IMR-90 (cell line): ENCODE results near the gene THRA. TPM values are rescaled to one million over a fixed set of nuclear protein-coding genes. Genes with fewer than 3 reads are reported as not detected.

Source experiments
- ATAC-seq: fragments of 200-7000 bp; cut with Tn5 transposase; 2 replicates; pipeline ENCODE4 v1.9.1; 2020; ENCODE audit warnings: low read depth, mild to moderate bottlenecking, moderate library complexity
- BruUV-seq: library from RNA; stranded (reverse); fragments of 400-500 nt; replicated peaks from 2 replicates; lab custom pipeline; 2021; lab: Mats Ljungman, UMichigan
- CTCF ChIA-PET: fragments of 300-600 bp; formaldehyde crosslinking; extraction: SDS; loops from one replicate; lab custom pipeline; 2021; ENCODE audit warnings: antibody characterized with exemption; lab: Yijun Ruan, JAX
- POLR2A ChIA-PET: fragments of 300-600 bp; sonication (Branson Sonifier 250); formaldehyde crosslinking; loops from one replicate; lab custom pipeline; 2022; ENCODE audit warnings: antibody characterized with exemption; ENCODE audit not compliant: unreplicated experiment; lab: Charles Lee
- DNase-seq: peaks from one replicate; pipeline ENCODE4 v3.0.0; 2013
- H2AFZ ChIP-seq: replicated peaks from 2 replicates; pipeline ENCODE3; 2013; ENCODE audit warnings: low read length, mild to moderate bottlenecking; ENCODE audit not compliant: poor library complexity
- H2AK5ac ChIP-seq: 2 replicates; pipeline ENCODE4 v1.6.1; 2013; ENCODE audit warnings: low read depth, low read length, inconsistent platforms
- H2AK9ac ChIP-seq: replicated peaks from 2 replicates; pipeline ENCODE3; 2013; ENCODE audit warnings: mild to moderate bottlenecking, low read depth, low read length, moderate library complexity; ENCODE audit not compliant: poor library complexity
- H2BK120ac ChIP-seq: 2 replicates; pipeline ENCODE4 v1.6.1; 2013; ENCODE audit warnings: low read depth, low read length, inconsistent platforms
- H2BK15ac ChIP-seq: 3 replicates; pipeline ENCODE4 v1.6.1; 2013; ENCODE audit warnings: low read depth, low read length, inconsistent platforms
- H2BK20ac ChIP-seq: 2 replicates; pipeline ENCODE4 v1.6.1; 2013; ENCODE audit warnings: low read depth, mild to moderate bottlenecking, inconsistent platforms, low read length, moderate library complexity
- H2BK5ac ChIP-seq: 2 replicates; pipeline ENCODE4 v1.6.1; 2013; ENCODE audit warnings: mild to moderate bottlenecking, low read depth, low read length, inconsistent platforms; ENCODE audit not compliant: poor library complexity, severe bottlenecking
- H3K14ac ChIP-seq: replicated peaks from 2 replicates; pipeline ENCODE4 v1.6.1; 2013; ENCODE audit warnings: low read depth, low read length, inconsistent platforms
- H3K18ac ChIP-seq: 2 replicates; pipeline ENCODE4 v1.6.1; 2013; ENCODE audit warnings: low read depth, low read length, control low read depth
- H3K23ac ChIP-seq: 2 replicates; pipeline ENCODE4 v1.6.1; 2013; ENCODE audit warnings: low read depth, low read length, inconsistent platforms
- H3K27ac ChIP-seq: 2 replicates; pipeline ENCODE4 v1.5.1; 2013; ENCODE audit warnings: mild to moderate bottlenecking, control low read depth, low read length; ENCODE audit not compliant: insufficient read depth
- H3K27me3 ChIP-seq: 2 replicates; pipeline ENCODE4 v1.6.1; 2013; ENCODE audit warnings: low read length; ENCODE audit not compliant: control insufficient read depth, insufficient read depth
- H3K36me3 ChIP-seq: 2 replicates; pipeline ENCODE4 v1.6.1; 2013; ENCODE audit warnings: low read length, mixed read lengths; ENCODE audit not compliant: control insufficient read depth, insufficient read depth
- H3K4ac ChIP-seq: 2 replicates; pipeline ENCODE4 v1.6.1; 2013; ENCODE audit warnings: low read depth, low read length, inconsistent platforms
- H3K4me1 ChIP-seq: 2 replicates; pipeline ENCODE4 v1.6.1; 2013; ENCODE audit warnings: low read length, mixed read lengths; ENCODE audit not compliant: control insufficient read depth, insufficient read depth
- H3K4me2 ChIP-seq: 2 replicates; pipeline ENCODE4 v1.6.1; 2013; ENCODE audit warnings: low read depth, mild to moderate bottlenecking, control low read depth, low read length, moderate library complexity
- H3K4me3 ChIP-seq: 2 replicates; pipeline ENCODE4 v1.5.1; 2013; ENCODE audit warnings: low read depth, mild to moderate bottlenecking, control low read depth, low read length, moderate library complexity; ENCODE audit not compliant: insufficient read depth
- H3K56ac ChIP-seq: 2 replicates; pipeline ENCODE4 v1.6.1; 2013; ENCODE audit warnings: low read length, inconsistent platforms; ENCODE audit not compliant: insufficient read depth; ENCODE audit errors: extremely low read depth
- H3K79me1 ChIP-seq, 2 experiments: 2 replicates each; pipeline ENCODE4 v1.6.1; 2013; ENCODE audit warnings: low read length in 2 of 2, inconsistent platforms in 1 of 2, low read depth in 1 of 2
- H3K9ac ChIP-seq: 2 replicates; pipeline ENCODE4 v1.6.1; 2013; ENCODE audit warnings: low read depth, low read length, control low read depth
- H3K9me1 ChIP-seq: 2 replicates; pipeline ENCODE4 v1.6.1; 2013; ENCODE audit warnings: low read length, inconsistent platforms; ENCODE audit not compliant: insufficient read depth
- H3K9me3 ChIP-seq: 2 replicates; pipeline ENCODE4 v1.6.1; 2013; ENCODE audit warnings: low read length; ENCODE audit not compliant: control insufficient read depth, insufficient read depth
- H4K20me1 ChIP-seq: 2 replicates; pipeline ENCODE4 v1.6.1; 2013; ENCODE audit warnings: low read length, inconsistent platforms; ENCODE audit not compliant: insufficient read depth
- H4K5ac ChIP-seq: 2 replicates; pipeline ENCODE4 v1.6.1; 2013; ENCODE audit warnings: mild to moderate bottlenecking, low read depth, low read length, control low read depth
- H4K8ac ChIP-seq, 2 experiments: 2 replicates each; pipeline ENCODE4 v1.6.1; 2013; ENCODE audit warnings: low read depth in 2 of 2, low read length in 2 of 2, control low read depth in 1 of 2, inconsistent platforms in 1 of 2
- H4K91ac ChIP-seq: 2 replicates; pipeline ENCODE4 v1.6.1; 2013; ENCODE audit warnings: low read depth, low read length, inconsistent platforms; ENCODE audit not compliant: insufficient read depth
- BHLHE40 ChIP-seq: fragments of 150-350 bp; IDR thresholded peaks from 2 replicates; pipeline ENCODE4 v1.6.1; 2016; ENCODE audit warnings: mild to moderate bottlenecking, low read depth, low read length
- CEBPB ChIP-seq: IDR thresholded peaks from 2 replicates; pipeline ENCODE4 v1.6.1; 2012; ENCODE audit warnings: low read depth, low read length, improper control_type of control experiment
- CHD1 ChIP-seq: IDR thresholded peaks from 2 replicates; pipeline ENCODE4 v1.6.1; 2012; ENCODE audit warnings: low read depth, low read length, improper control_type of control experiment
- ELK1 ChIP-seq: fragments of 150-350 bp; IDR thresholded peaks from 2 replicates; pipeline ENCODE4 v1.6.1; 2016; ENCODE audit warnings: low read depth, mild to moderate bottlenecking, low read length, moderate library complexity, borderline replicate concordance
- FOS ChIP-seq: fragments of 150-350 bp; IDR thresholded peaks from 2 replicates; pipeline ENCODE4 v1.6.1; 2016; ENCODE audit warnings: low read depth, low read length
- MAFK ChIP-seq: IDR thresholded peaks from 2 replicates; pipeline ENCODE4 v1.6.1; 2012; ENCODE audit warnings: low read depth, low read length, improper control_type of control experiment
- MAZ ChIP-seq: IDR thresholded peaks from 2 replicates; pipeline ENCODE4 v1.6.1; 2012; ENCODE audit warnings: low read depth, mild to moderate bottlenecking, low read length, improper control_type of control experiment, moderate library complexity, borderline replicate concordance
- MXI1 ChIP-seq: IDR thresholded peaks from 2 replicates; pipeline ENCODE4 v1.6.1; 2012; ENCODE audit warnings: low read depth, mild to moderate bottlenecking, low read length, moderate library complexity, borderline replicate concordance
- NFE2L2 ChIP-seq: fragments of 150-350 bp; IDR thresholded peaks from 2 replicates; pipeline ENCODE4 v1.6.1; 2016; ENCODE audit warnings: low read depth, mild to moderate bottlenecking, low read length
- POLR2A ChIP-seq: IDR thresholded peaks from 2 replicates; pipeline ENCODE4 v1.6.1; 2012; ENCODE audit warnings: mild to moderate bottlenecking, low read depth, low read length
- RCOR1 ChIP-seq: IDR thresholded peaks from 2 replicates; pipeline ENCODE4 v1.6.1; 2012; ENCODE audit warnings: mild to moderate bottlenecking, low read length, improper control_type of control experiment; ENCODE audit not compliant: insufficient replicate concordance
- RFX5 ChIP-seq: IDR thresholded peaks from 2 replicates; pipeline ENCODE4 v1.8.0; 2012; ENCODE audit warnings: low read depth, mild to moderate bottlenecking, low read length, moderate library complexity
- SMC3 ChIP-seq: fragments of 150-350 bp; IDR thresholded peaks from 2 replicates; pipeline ENCODE4 v1.6.1; 2016; ENCODE audit warnings: low read depth, mild to moderate bottlenecking, antibody characterized with exemption, low read length, moderate library complexity
- WGBS, 2 experiments: methylation state at CpG; one replicate each; pipeline versions ENCODE4 v1.1.5 to v1.1.7; 2013; ENCODE audit warnings: missing lambda C conversion rate in 2 of 2; ENCODE audit not compliant: insufficient read length in 1 of 2; ENCODE audit errors: extremely low coverage in 2 of 2; 5-methylcytosine and 5-hydroxymethylcytosine counted together
- dilution Hi-C: fragments of 300-500 bp; cut with HindIII; formaldehyde crosslinking; loops from one replicate; pipeline ENCODE4 v1.14.3; 2018; ENCODE audit warnings: low sequenced_read_pairs; ENCODE audit not compliant: unreplicated experiment
- in situ Hi-C: fragments of 300-500 bp; cut with MboI; formaldehyde crosslinking; loops from 3 replicates; pipeline ENCODE4 v1.14.3; 2019; ENCODE audit warnings: low sequenced_read_pairs, inconsistent platforms, mixed read lengths
- intact Hi-C: fragments of 100-400 bp; cut with micrococcal nuclease; formaldehyde crosslinking; loops from 2 replicates; pipeline ENCODE4 v1.10.0; 2022
- polyA plus RNA-seq, 3 experiments: library from polyadenylated mRNA; depleted of rRNA; stranded (reverse); fragments of >200 nt; gene quantifications; 2 replicates each; pipeline ENCODE4 v1.2.3, GENCODE V29; 2012; ENCODE audit warnings: low replicate concordance in 1 of 3
- total RNA-seq: library from RNA; depleted of rRNA; stranded (reverse); fragments of >200 nt; gene quantifications from 2 replicates; pipeline ENCODE4 v1.2.3, GENCODE V29; 2012
- TF ChIP-seq, protein P1 (sequence below): fragments of 150-350 bp; IDR thresholded peaks from 2 replicates; pipeline ENCODE4 v1.6.1; 2017; ENCODE audit warnings: mild to moderate bottlenecking, antibody characterized with exemption, low read length, low read depth

The THRA gene
- total and polyA plus RNA-seq, 2 of the 4 experiments (the other 2 are of a cell fraction) = 22.0 to 23.4 TPM

DNA sequence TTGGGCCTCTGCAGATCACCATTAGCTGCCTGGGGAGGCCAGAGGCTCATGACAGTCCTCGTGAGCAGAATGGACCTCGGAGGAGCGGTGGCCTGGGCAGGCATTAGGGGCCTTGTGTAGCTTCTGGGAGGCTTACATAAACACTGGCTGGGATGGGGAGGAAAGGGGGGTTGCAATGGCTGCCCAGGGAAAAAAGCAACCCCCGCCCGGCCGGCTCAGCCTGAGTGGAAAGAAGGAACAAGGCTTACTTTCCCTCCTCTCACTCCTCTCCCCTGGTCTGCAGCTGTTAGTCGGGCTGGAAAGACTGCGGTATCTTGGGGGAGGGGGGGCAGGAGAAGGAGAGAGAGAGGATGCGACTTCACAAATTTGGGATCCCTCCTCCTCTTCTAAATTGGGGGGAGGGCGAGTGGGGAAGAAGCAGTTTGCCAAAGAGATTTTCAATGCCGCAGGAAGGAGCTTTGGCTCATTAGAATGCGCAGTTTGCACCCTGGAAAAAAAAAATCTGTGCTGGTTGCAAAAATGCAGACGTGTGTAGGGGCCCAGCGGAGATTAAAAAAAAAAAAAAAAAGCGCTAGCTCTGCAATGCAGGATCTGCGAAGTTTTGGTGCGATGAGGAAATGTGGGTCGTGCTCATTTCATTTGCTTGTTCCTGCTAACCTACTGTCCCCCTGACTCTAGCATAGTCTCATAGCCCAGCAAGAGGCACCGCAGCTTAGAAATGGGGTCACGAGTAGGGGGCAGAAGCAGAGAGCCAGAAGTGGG is 44.2 kb downstream of the THRA start:
- no peak for ATAC-seq
- Histone ChIP-seq H2BK15ac (peak overlapping the region; percentile 98; the same call in 2 of the 3 replicates), H3K79me1 (peaks cover 0 to 26% of the 10 kb centered on the region in 2 experiments; a peak in 2 of 4 replicates), H3K56ac (peak overlapping the region; percentile 16; the same call in 1 of the 2 replicates), H2BK5ac (peak overlapping the region; percentile 80), H4K5ac (peak overlapping the region; percentile 95), H3K18ac (peak overlapping the region; percentile 84), H3K9me1 (peaks cover 32% of the 10 kb centered on the region), H2BK120ac (peak overlapping the region; percentile 97), H3K36me3 (no peaks in the 10 kb centered on the region), H3K4me1 (peaks cover 50% of the 10 kb centered on the region), H3K14ac (peak overlapping the region; percentile 95), H4K91ac (peak overlapping the region; percentile 98), H2BK20ac (peak overlapping the region; percentile 96; the same call in 1 of the 2 replicates), H3K9me3 (no peaks in the 10 kb centered on the region), H4K20me1 (no peaks in the 10 kb centered on the region), H3K4me2 (peak overlapping the region; percentile 24), H3K27me3 (no peaks in the 10 kb centered on the region), H3K4ac (peak overlapping the region; percentile 99), H2AK5ac (peak overlapping the region; percentile 98), H3K4me3 (no peak overlapping the region), H2AFZ (peak overlapping the region; percentile 94), H2AK9ac (peak overlapping the region; percentile 80), H3K27ac (peak overlapping the region; percentile 81), H3K9ac (peak overlapping the region; percentile 46), H4K8ac (peak overlapping the region; percentile 83 to 94; a peak in 3 of 4 replicates), H3K23ac (peak overlapping the region; percentile 96)
- dilution Hi-C loops (no loop called here), in situ Hi-C loops (no loop called here), intact Hi-C loops (no loop called here)
- ChIA-PET CTCF (interaction anchor here (0.8 to 1.3 kb wide), 2 partner anchors 68 to 148 kb away, joined by 4 read pairs; no protein-coding TSS in a partner anchor), POLR2A (interaction anchor here (0.6 kb wide), 2 partner anchors 9 to 68 kb away, joined by 7 to 8 read pairs; no protein-coding TSS in a partner anchor)
- DNase-seq = no peak
- WGBS, 2 experiments = 13% methylated on average over 4 of the region's 20 CpGs; no CpG with 5 or more reads in 1 of the 2 experiments
- no TSS peak for BruUV-seq
- TF ChIP-seq RCOR1 (no peak), FOS (no peak), NFE2L2 (no peak), MAZ (no peak), MXI1 (no peak), POLR2A (no peak), RFX5 (no peak), CEBPB (no peak), ELK1 (no peak), MAFK (no peak), SMC3 (no peak), CHD1 (no peak), BHLHE40 (no peak)
- TF ChIP-seq, protein P1, sequence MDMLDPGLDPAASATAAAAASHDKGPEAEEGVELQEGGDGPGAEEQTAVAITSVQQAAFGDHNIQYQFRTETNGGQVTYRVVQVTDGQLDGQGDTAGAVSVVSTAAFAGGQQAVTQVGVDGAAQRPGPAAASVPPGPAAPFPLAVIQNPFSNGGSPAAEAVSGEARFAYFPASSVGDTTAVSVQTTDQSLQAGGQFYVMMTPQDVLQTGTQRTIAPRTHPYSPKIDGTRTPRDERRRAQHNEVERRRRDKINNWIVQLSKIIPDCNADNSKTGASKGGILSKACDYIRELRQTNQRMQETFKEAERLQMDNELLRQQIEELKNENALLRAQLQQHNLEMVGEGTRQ = no peak
